A549 (cell line): Measurements from ENCODE around the gene BCL2L2.

Experiments
- BCL3 ChIP-seq: fragments of >200 bp; sonication (Bioruptor Twin); formaldehyde crosslinking; IDR thresholded peaks from 3 replicates; pipeline ENCODE4 v1.6.1; 2016
- CBX2 ChIP-seq: fragments of 200-600 bp; sonication (generic); IDR thresholded peaks from 2 replicates; pipeline ENCODE4 v1.6.1; 2016; ENCODE audit warnings: low read depth, mild to moderate bottlenecking, borderline replicate concordance
- CTCF ChIP-seq: fragments of >200 bp; sonication (Bioruptor Twin); formaldehyde crosslinking; IDR thresholded peaks from 3 replicates; pipeline ENCODE4 v1.5.1; 2016
- EP300 ChIP-seq, 2 experiments: fragments of >200 bp; sonication (Bioruptor Twin); formaldehyde crosslinking; IDR thresholded peaks; 2 replicates in 1 of 2; 3 replicates in 1 of 2; pipeline ENCODE4 v1.6.1; 2016 to 2017
- POLR2A ChIP-seq: IDR thresholded peaks from 2 replicates; pipeline ENCODE4 v1.6.1; 2012; ENCODE audit warnings: mild to moderate bottlenecking, low read length
- POLR2AphosphoS2 ChIP-seq: conservative IDR thresholded peaks from 2 replicates; pipeline ENCODE4 v1.6.1; 2012; ENCODE audit warnings: low read length, improper control_type of control experiment, inconsistent platforms
- RARB ChIP-seq: fragments of 250-450 bp; sonication (Bioruptor Pico); IDR thresholded peaks from 2 replicates; pipeline ENCODE4 v1.8.0; 2021; ENCODE audit warnings: mild to moderate bottlenecking, moderate library complexity
- RCOR1 ChIP-seq: fragments of 150-350 bp; IDR thresholded peaks from 2 replicates; pipeline ENCODE4 v1.6.1; 2014; ENCODE audit warnings: antibody characterized with exemption, low read length, low read depth
- RFX5 ChIP-seq: fragments of 450-650 bp; IDR thresholded peaks from 2 replicates; pipeline ENCODE4 v1.7.1; 2014; ENCODE audit warnings: antibody characterized with exemption, mild to moderate bottlenecking, moderate library complexity
- TF ChIP-seq, protein P1 (sequence below): fragments of 150-350 bp; IDR thresholded peaks from 2 replicates; pipeline ENCODE4 v1.6.1; 2014; ENCODE audit warnings: low read depth, mild to moderate bottlenecking, low read length

GRCh38 chr14:23301288-23301968 is 5.2 kb upstream of the BCL2L2 start:
- TF ChIP-seq POLR2A: peak; percentile 45
- TF ChIP-seq RARB (CRISPR knock-in tag): no peak
- peak; percentile 92 for TF ChIP-seq CTCF
- TF ChIP-seq RCOR1: no peak
- TF ChIP-seq BCL3: no peak; the same call in 2 of the 3 replicates
- TF ChIP-seq, protein P1, sequence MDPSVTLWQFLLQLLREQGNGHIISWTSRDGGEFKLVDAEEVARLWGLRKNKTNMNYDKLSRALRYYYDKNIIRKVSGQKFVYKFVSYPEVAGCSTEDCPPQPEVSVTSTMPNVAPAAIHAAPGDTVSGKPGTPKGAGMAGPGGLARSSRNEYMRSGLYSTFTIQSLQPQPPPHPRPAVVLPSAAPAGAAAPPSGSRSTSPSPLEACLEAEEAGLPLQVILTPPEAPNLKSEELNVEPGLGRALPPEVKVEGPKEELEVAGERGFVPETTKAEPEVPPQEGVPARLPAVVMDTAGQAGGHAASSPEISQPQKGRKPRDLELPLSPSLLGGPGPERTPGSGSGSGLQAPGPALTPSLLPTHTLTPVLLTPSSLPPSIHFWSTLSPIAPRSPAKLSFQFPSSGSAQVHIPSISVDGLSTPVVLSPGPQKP: no peak
- TF ChIP-seq CBX2: no peak
- TF ChIP-seq RFX5: peak; percentile 66; the same call in 1 of the 2 replicates
- no peak for TF ChIP-seq POLR2AphosphoS2
- no peak for TF ChIP-seq EP300 (IDR thresholded peaks at IDR 0.05)
